ENCODE measurements around the gene SMYD5. TPM values are rescaled to one million over a fixed set of nuclear protein-coding genes. Genes with fewer than 3 reads are reported as not detected.
"Not testable (repeated sequence)": the region's sequence is repeated elsewhere in the genome, so short reads cannot be mapped to it uniquely, and the experiment has no call there.

SMYD5 gene
- total RNA-seq, 4 donors from 2014 or later, result 5.1 to 46.2 (median 15.6) TPM

DNA sequence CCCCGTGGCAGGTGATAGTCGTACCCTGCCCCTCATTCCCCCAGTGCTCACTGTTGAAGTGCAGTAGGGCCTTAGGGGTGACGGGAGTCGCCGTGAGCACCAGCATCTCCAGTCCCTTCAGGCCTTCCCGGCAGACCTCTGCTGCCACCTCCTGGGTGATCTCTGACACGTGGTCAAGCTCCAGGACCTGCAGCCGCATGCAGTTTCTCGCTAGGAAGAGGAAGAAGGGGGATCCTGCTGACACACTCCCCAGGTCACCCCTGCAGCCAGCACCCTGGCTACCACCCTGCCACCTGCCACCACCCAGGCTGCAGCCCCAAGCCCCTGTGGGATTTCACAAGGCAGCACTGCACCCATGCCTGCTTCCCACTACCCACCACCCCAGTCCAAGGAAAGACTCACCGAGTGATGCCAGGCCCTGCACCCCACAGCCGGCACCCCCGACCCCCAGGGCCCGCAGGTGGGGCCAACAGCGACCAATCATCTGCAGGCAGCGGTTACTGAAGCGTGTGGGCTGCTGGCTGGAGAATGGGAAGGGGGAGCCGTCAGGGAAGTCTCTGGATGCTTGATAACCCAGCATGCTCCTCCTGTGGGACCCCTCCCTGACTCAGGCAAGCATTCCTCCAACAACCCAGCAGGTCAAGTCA lies 46.4 kb downstream of the SMYD5 start:
- no peak for DNase-seq
- H3K9me3 ChIP-seq, result no peaks in the 10 kb centered on the region
- H3K36me3 ChIP-seq, result no peaks in the 10 kb centered on the region
- H3K4me3 ChIP-seq, result no peak overlapping the region
- H3K27me3 ChIP-seq, result no peaks in the 10 kb centered on the region
- no peak overlapping the region for H3K27ac ChIP-seq
- H3K4me1 ChIP-seq, result no peaks in the 10 kb centered on the region
- TF ChIP-seq POLR2A (IDR thresholded peaks at IDR 0.05), result no peak
- TF ChIP-seq, protein P1, sequence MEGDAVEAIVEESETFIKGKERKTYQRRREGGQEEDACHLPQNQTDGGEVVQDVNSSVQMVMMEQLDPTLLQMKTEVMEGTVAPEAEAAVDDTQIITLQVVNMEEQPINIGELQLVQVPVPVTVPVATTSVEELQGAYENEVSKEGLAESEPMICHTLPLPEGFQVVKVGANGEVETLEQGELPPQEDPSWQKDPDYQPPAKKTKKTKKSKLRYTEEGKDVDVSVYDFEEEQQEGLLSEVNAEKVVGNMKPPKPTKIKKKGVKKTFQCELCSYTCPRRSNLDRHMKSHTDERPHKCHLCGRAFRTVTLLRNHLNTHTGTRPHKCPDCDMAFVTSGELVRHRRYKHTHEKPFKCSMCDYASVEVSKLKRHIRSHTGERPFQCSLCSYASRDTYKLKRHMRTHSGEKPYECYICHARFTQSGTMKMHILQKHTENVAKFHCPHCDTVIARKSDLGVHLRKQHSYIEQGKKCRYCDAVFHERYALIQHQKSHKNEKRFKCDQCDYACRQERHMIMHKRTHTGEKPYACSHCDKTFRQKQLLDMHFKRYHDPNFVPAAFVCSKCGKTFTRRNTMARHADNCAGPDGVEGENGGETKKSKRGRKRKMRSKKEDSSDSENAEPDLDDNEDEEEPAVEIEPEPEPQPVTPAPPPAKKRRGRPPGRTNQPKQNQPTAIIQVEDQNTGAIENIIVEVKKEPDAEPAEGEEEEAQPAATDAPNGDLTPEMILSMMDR (IDR thresholded peaks at IDR 0.05), result peak in 3 of 6 experiments; percentile 11 to 22 (median 19)

- Histone ChIP-seq H3K4me3 (no peak overlapping the region), H3K9me3 (no peaks in the 10 kb centered on the region), H3K36me3 (no peaks in the 10 kb centered on the region), H3K4me1 (no peaks in the 10 kb centered on the region), H3K27ac (no peak overlapping the region), H3K27me3 (peaks cover 0 to 4% of the 10 kb centered on the region in 2 donors)
- no peak for DNase-seq
- TF ChIP-seq, protein P1 (IDR thresholded peaks at IDR 0.05), result no peak
- TF ChIP-seq POLR2A (IDR thresholded peaks at IDR 0.05), result no peak
Observed at GRCh38 chr2:73262108-73262651, 48.1 kb downstream of the SMYD5 start.

- not testable (repeated sequence) for DNase-seq
Observed at GRCh38 chr2:73262691-73263429, 48.8 kb downstream of the SMYD5 start.

GRCh38 chr2:73263540-73264331 lies 49.7 kb downstream of the SMYD5 start:
- Histone ChIP-seq H3K4me1 (peaks cover 0 to 8% (median 0%) of the 10 kb centered on the region in 4 donors), H3K9me3 (no peaks in the 10 kb centered on the region), H3K36me3 (no peaks in the 10 kb centered on the region), H3K27me3 (peaks cover 0 to 4% of the 10 kb centered on the region in 2 donors), H3K4me3 (no peak overlapping the region), H3K27ac (no peak overlapping the region)
- no peak for DNase-seq
- TF ChIP-seq, protein P1 (IDR thresholded peaks at IDR 0.05), result no peak
- no peak for TF ChIP-seq POLR2A (IDR thresholded peaks at IDR 0.05)

More at GRCh38 chr2:73262691-73263429, 48.8 kb downstream of the SMYD5 start:
- H3K4me3 ChIP-seq, H3K36me3 ChIP-seq, H3K27ac ChIP-seq, H3K27me3 ChIP-seq, H3K4me1 ChIP-seq, H3K9me3 ChIP-seq: not testable (repeated sequence)

- no peak for TF ChIP-seq POLR2A (IDR thresholded peaks at IDR 0.05)
- TF ChIP-seq, protein P1 (IDR thresholded peaks at IDR 0.05), result no peak
- Histone ChIP-seq H3K36me3 (no peaks in the 10 kb centered on the region), H3K27ac (no peak overlapping the region), H3K27me3 (peaks cover 0 to 4% of the 10 kb centered on the region in 2 donors), H3K4me3 (no peak overlapping the region), H3K9me3 (no peaks in the 10 kb centered on the region), H3K4me1 (peaks cover 0 to 13% (median 0%) of the 10 kb centered on the region in 4 donors)
- DNase-seq, result no peak
Observed at GRCh38 chr2:73264332-73264606, 50.2 kb downstream of the SMYD5 start.

Data from Peyer's patch (tissue), 4 donors.